Endothelial cell of umbilical vein (primary cell): ENCODE data around the gene FILIP1L. TPM values are rescaled to one million over a fixed set of nuclear protein-coding genes. Genes with fewer than 3 reads are reported as not detected.

ENCODE experiments used
- BruUV-seq: library from RNA; stranded (reverse); fragments of 400-500 nt; replicated peaks from 2 replicates; lab custom pipeline; 2021; lab: Mats Ljungman, UMichigan
- CTCF ChIA-PET: fragments of 300-600, 350-600 bp; sonication (Branson Sonifier 250); formaldehyde crosslinking; loops from one replicate; lab custom pipeline; 2021; ENCODE audit warnings: antibody characterized with exemption, inconsistent platforms; lab: Charles Lee
- POLR2A ChIA-PET: fragments of 300-600, 350-600 bp; sonication (Branson Sonifier 250); formaldehyde crosslinking; loops from one replicate; lab custom pipeline; 2021; ENCODE audit warnings: antibody characterized with exemption, inconsistent platforms; lab: Charles Lee
- DNase-seq: peaks from one replicate; pipeline ENCODE4 v3.0.0-alpha.2; 2011; ENCODE audit warnings: low read depth, low spot score
- FAIRE-seq: peaks from 2 replicates; lab custom pipeline; 2011; peaks lifted over from hg19 to GRCh38; lab: Jason Lieb, UNC
- H2AFZ ChIP-seq: 2 replicates; pipeline ENCODE4 v1.6.0; 2012; ENCODE audit warnings: low read depth, low read length, control low read depth, inconsistent platforms
- H3K27ac ChIP-seq: 2 replicates; pipeline ENCODE4 v1.5.1; 2011; ENCODE audit warnings: low read depth, mild to moderate bottlenecking, control low read depth, low read length, moderate library complexity; ENCODE audit not compliant: insufficient read depth
- H3K27me3 ChIP-seq, 2 experiments: 2 replicates each; pipeline versions ENCODE4 v1.6.0 to v1.6.1; 2011; ENCODE audit warnings: low read length in 2 of 2, mixed read lengths in 1 of 2; ENCODE audit not compliant: control insufficient read depth in 2 of 2, insufficient read depth in 2 of 2
- H3K36me3 ChIP-seq, 2 experiments: 2 replicates in 1 of 2; 3 replicates in 1 of 2; pipeline ENCODE4 v1.5.1; 2011; ENCODE audit warnings: low read length in 2 of 2, mild to moderate bottlenecking in 1 of 2, moderate library complexity in 1 of 2; ENCODE audit not compliant: control insufficient read depth in 2 of 2, insufficient read depth in 2 of 2; ENCODE audit errors: extremely low read depth in 1 of 2
- H3K4me1 ChIP-seq: 3 replicates; pipeline ENCODE4 v1.5.1; 2011; ENCODE audit warnings: mild to moderate bottlenecking, low read length; ENCODE audit not compliant: control insufficient read depth, insufficient read depth; ENCODE audit errors: extremely low read depth
- H3K4me2 ChIP-seq: 2 replicates; pipeline ENCODE4 v1.6.1; 2011; ENCODE audit warnings: low read length, control low read depth, mixed read lengths; ENCODE audit not compliant: insufficient read depth
- H3K4me3 ChIP-seq, 3 experiments: fragments of 200-600 bp in 1 of 3; sonication (generic), shearing (Covaris generic) in 1 of 3; replicated peaks in 1 of 3; 2 replicates each; pipeline ENCODE4 v1.5.1; 2011 to 2016; ENCODE audit warnings: control low read depth in 3 of 3, low read length in 3 of 3, mild to moderate bottlenecking in 2 of 3, inconsistent platforms in 1 of 3, low read depth in 1 of 3, moderate library complexity in 1 of 3; ENCODE audit not compliant: insufficient read depth in 1 of 3
- H3K79me2 ChIP-seq: 2 replicates; pipeline ENCODE4 v1.6.0; 2012; ENCODE audit warnings: low read length, inconsistent platforms; ENCODE audit not compliant: control insufficient read depth, insufficient read depth
- H3K9ac ChIP-seq: replicated peaks from 2 replicates; pipeline ENCODE3; 2011; ENCODE audit warnings: low read length, control low read depth; ENCODE audit not compliant: insufficient read depth; ENCODE audit errors: extremely low read depth
- H3K9me1 ChIP-seq: replicated peaks from 3 replicates; pipeline ENCODE4 v1.6.0; 2011; ENCODE audit warnings: mild to moderate bottlenecking, low read length; ENCODE audit not compliant: control insufficient read depth, insufficient read depth; ENCODE audit errors: extremely low read depth
- H3K9me3 ChIP-seq: replicated peaks from 2 replicates; pipeline ENCODE4 v1.5.1; 2012; ENCODE audit warnings: low read length, inconsistent platforms; ENCODE audit not compliant: control insufficient read depth, insufficient read depth
- H4K20me1 ChIP-seq: replicated peaks from 2 replicates; pipeline ENCODE3; 2011; ENCODE audit warnings: mild to moderate bottlenecking, low read length; ENCODE audit not compliant: control insufficient read depth, insufficient read depth; ENCODE audit errors: extremely low read depth
- CTCF ChIP-seq, 2 donors: IDR thresholded peaks; 1 replicate in 1 of 2; 2 replicates in 1 of 2; pipeline ENCODE4 v1.5.1; 2011; ENCODE audit warnings: low read length in 2 of 2, mild to moderate bottlenecking in 2 of 2, moderate library complexity in 2 of 2, control low read depth in 1 of 2, inconsistent platforms in 1 of 2, low read depth in 1 of 2; ENCODE audit not compliant: insufficient read depth in 1 of 2; ENCODE audit errors: extremely low read depth in 1 of 2
- EZH2 ChIP-seq: IDR thresholded peaks from 2 replicates; pipeline ENCODE4 v1.6.1; 2012; ENCODE audit warnings: borderline replicate concordance, low read depth, mild to moderate bottlenecking, moderate library complexity, low read length, inconsistent platforms; ENCODE audit not compliant: severe bottlenecking
- FOS ChIP-seq: IDR thresholded peaks from 2 replicates; pipeline ENCODE4 v1.6.1; 2011; ENCODE audit warnings: mild to moderate bottlenecking, low read length, moderate library complexity, borderline replicate concordance; ENCODE audit not compliant: insufficient read depth
- GATA2 ChIP-seq: IDR thresholded peaks from 2 replicates; pipeline ENCODE4 v1.7.0; 2011; ENCODE audit warnings: low read depth, mild to moderate bottlenecking, moderate library complexity, mixed read lengths, low read length; ENCODE audit not compliant: insufficient read length, insufficient read depth
- JUN ChIP-seq: IDR thresholded peaks from 2 replicates; pipeline ENCODE4 v1.6.1; 2011; ENCODE audit warnings: borderline replicate concordance, low read depth; ENCODE audit not compliant: insufficient read length, insufficient read depth
- MAX ChIP-seq: IDR thresholded peaks from 2 replicates; pipeline ENCODE4 v1.6.1; 2011; ENCODE audit not compliant: insufficient read depth, insufficient read length
- MYC ChIP-seq: IDR thresholded peaks from one replicate; pipeline ENCODE4 v1.6.1; 2011; ENCODE audit warnings: mild to moderate bottlenecking, low read depth, low read length
- POLR2A ChIP-seq: IDR thresholded peaks from 2 replicates; pipeline ENCODE4 v1.6.1; 2012; ENCODE audit warnings: low read depth, mild to moderate bottlenecking, control low read depth, low read length
- POLR2AphosphoS5 ChIP-seq: IDR thresholded peaks from 2 replicates; pipeline ENCODE4 v1.6.1; 2012; ENCODE audit warnings: low read depth, mild to moderate bottlenecking, control low read depth, low read length, moderate library complexity; ENCODE audit not compliant: insufficient read depth
- dilution Hi-C: fragments of 300-500 bp; cut with MboI; formaldehyde crosslinking; loops from one replicate; pipeline ENCODE4 v1.15.0; 2019; ENCODE audit warnings: low sequenced_read_pairs; ENCODE audit not compliant: extremely low pct_ligation_motif_present
- intact Hi-C: fragments of 100-400 bp; cut with micrococcal nuclease; formaldehyde crosslinking; loops from one replicate; pipeline ENCODE4 v1.10.0; 2022
- polyA plus RNA-seq, 4 experiments: library from polyadenylated mRNA; depleted of rRNA in 3 of 4; stranded (reverse) in 3 of 4; unstranded in 1 of 4; fragments of >200 nt; gene quantifications; 2 replicates each; pipeline versions ENCODE4 v1.2.1 to v1.2.3, GENCODE V29; 2011 to 2012; ENCODE audit warnings: missing spikeins in 1 of 4
- total RNA-seq: library from RNA; stranded (reverse); gene quantifications from 2 replicates; pipeline ENCODE4 v1.2.3, GENCODE V29; 2021

FILIP1L gene
- total and polyA plus RNA-seq, 2 donors (not counting 3 experiments of a cell fraction or from before 2014, with no cell fraction given), result 26.0 to 29.9 TPM

DNA sequence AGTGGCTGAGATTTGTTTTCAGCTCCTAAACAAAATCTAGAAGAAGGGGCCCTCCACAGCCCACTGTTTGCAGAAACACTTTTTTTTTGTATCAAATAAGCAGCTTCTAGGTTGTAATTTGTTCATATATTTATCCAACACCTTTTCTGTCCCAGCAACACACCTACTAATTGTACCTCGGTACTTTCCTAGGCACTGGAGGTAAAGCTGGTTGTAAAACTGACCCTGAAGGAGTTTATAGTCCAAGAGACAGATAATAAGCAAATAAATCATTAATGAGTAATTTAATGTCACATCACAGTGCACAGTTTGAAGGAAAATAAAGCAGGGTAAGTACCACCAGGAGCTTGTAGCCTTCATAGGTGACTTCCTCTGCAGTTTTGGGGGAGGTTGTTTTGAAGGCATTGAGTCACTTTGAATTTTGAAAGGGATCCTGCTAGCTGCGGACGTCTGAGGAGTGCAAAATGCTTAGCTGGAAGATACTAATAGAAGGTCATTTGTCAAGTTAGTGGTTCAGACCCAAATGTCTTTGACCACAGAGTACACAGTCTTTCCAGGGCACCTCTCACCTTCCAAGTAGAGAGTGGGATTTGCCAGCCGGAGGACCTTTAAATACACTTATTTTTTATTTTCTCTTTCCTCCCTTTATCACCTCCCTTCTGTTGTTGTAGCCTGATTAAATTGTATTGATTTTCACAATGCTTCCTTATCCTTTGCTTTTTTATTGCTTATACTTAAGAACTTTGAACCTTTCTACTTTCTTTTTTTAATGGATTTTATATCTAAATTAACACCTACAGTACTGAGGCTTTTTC is 242.9 kb downstream of the FILIP1L start:
- dilution Hi-C loops, result no loop called here
- POLR2A ChIA-PET, result interaction anchor here (1.1 kb wide), 1 partner anchor 170 kb away, joined by 3 read pairs; no protein-coding TSS in a partner anchor
- H4K20me1 ChIP-seq, result peaks cover 10% of the 10 kb centered on the region
- no peak overlapping the region for H3K9ac ChIP-seq
- peaks cover 4% of the 10 kb centered on the region for H3K9me1 ChIP-seq
- H3K27me3 ChIP-seq, result no peaks in the 10 kb centered on the region
- peaks cover 46% of the 10 kb centered on the region for H3K4me1 ChIP-seq
- H3K4me2 ChIP-seq, result peak overlapping the region; percentile 99
- intact Hi-C loops, result loop anchor here (5.0 kb wide), 2 partner anchors 196 to 286 kb away; no protein-coding TSS in a partner anchor
- no peak for DNase-seq
- no peak for FAIRE-seq
- H3K4me3 ChIP-seq, result no peak overlapping the region
- no peak overlapping the region for H3K27ac ChIP-seq
- H3K79me2 ChIP-seq, result peaks cover 79% of the 10 kb centered on the region
- BruUV-seq, result no TSS peak
- CTCF ChIA-PET, result interaction anchor here (1.1 to 2.9 kb wide), 8 partner anchors 12 to 383 kb away, joined by 3 to 9 read pairs (median 4); no protein-coding TSS in a partner anchor
- H3K9me3 ChIP-seq, result no peaks in the 10 kb centered on the region
- no peak for TF ChIP-seq MYC
- no peak for TF ChIP-seq GATA2
- no peak for TF ChIP-seq MAX
- no peak for TF ChIP-seq POLR2AphosphoS5
- TF ChIP-seq JUN, result no peak
- no peak for TF ChIP-seq EZH2
- TF ChIP-seq CTCF (IDR thresholded peaks at IDR 0.05; ENCODE audit: extremely low read depth in 1 of 2, insufficient read depth in 1 of 2, low read depth in 1 of 2, low read length in 2 of 2), result no peak
- TF ChIP-seq POLR2A, result no peak
- TF ChIP-seq FOS, result no peak
- H2AFZ ChIP-seq, result no peak overlapping the region
- peaks cover 0 to 4% of the 10 kb centered on the region in 2 experiments for H3K36me3 ChIP-seq
